Stomach smooth muscle (tissue), 2 donors: ENCODE measurements around the gene PPP2R3B.

ENCODE experiments used
- H3K27ac ChIP-seq: one replicate; pipeline ENCODE4 v1.7.0; 2013; ENCODE audit warnings: mild to moderate bottlenecking, low read length, inconsistent platforms
- H3K27me3 ChIP-seq, 2 donors: one replicate each; pipeline ENCODE4 v1.7.0; 2013; ENCODE audit warnings: low read length in 2 of 2; ENCODE audit not compliant: insufficient read depth in 2 of 2, control insufficient read depth in 1 of 2
- H3K36me3 ChIP-seq, 2 donors: one replicate each; pipeline ENCODE4 v1.7.0; 2013; ENCODE audit warnings: low read length in 2 of 2; ENCODE audit not compliant: control insufficient read depth in 2 of 2, insufficient read depth in 2 of 2
- H3K4me1 ChIP-seq: one replicate; pipeline ENCODE4 v1.7.0; 2013; ENCODE audit warnings: low read length; ENCODE audit not compliant: control insufficient read depth, insufficient read depth
- H3K4me3 ChIP-seq, 2 donors: one replicate each; pipeline ENCODE4 v1.7.0; 2013; ENCODE audit warnings: low read length in 2 of 2
- H3K9ac ChIP-seq, 2 donors: one replicate each; pipeline ENCODE4 v1.7.0; 2013; ENCODE audit warnings: low read length in 2 of 2, mild to moderate bottlenecking in 1 of 2
- H3K9me3 ChIP-seq, 2 donors: one replicate each; pipeline ENCODE4 v1.7.0; 2013; ENCODE audit warnings: low read length in 2 of 2; ENCODE audit not compliant: control insufficient read depth in 2 of 2
- donor health status: healthy.
- donor health status: Pancreatic carcinoma.

The PPP2R3B gene

GRCh38 chrX:290476-291166, 96.1 kb downstream of the PPP2R3B start:
- H3K36me3 ChIP-seq, result peaks cover 3 to 10% of the 10 kb centered on the region in 2 donors

GRCh38 chrX:288561-288991, 98.1 kb downstream of the PPP2R3B start:
- Histone ChIP-seq H3K27me3 (no peaks in the 10 kb centered on the region), H3K4me3 (no peak overlapping the region), H3K36me3 (peaks cover 8 to 16% of the 10 kb centered on the region in 2 donors), H3K4me1 (no peaks in the 10 kb centered on the region), H3K9me3 (no peaks in the 10 kb centered on the region), H3K9ac (no peak overlapping the region), H3K27ac (no peak overlapping the region)

More at GRCh38 chrX:290476-291166, 96.1 kb downstream of the PPP2R3B start:
- H3K27ac ChIP-seq, result no peak overlapping the region
- no peak overlapping the region for H3K4me3 ChIP-seq
- H3K9ac ChIP-seq, result no peak overlapping the region
- H3K4me1 ChIP-seq, result no peaks in the 10 kb centered on the region
- H3K9me3 ChIP-seq, result no peaks in the 10 kb centered on the region
- no peaks in the 10 kb centered on the region for H3K27me3 ChIP-seq

DNA sequence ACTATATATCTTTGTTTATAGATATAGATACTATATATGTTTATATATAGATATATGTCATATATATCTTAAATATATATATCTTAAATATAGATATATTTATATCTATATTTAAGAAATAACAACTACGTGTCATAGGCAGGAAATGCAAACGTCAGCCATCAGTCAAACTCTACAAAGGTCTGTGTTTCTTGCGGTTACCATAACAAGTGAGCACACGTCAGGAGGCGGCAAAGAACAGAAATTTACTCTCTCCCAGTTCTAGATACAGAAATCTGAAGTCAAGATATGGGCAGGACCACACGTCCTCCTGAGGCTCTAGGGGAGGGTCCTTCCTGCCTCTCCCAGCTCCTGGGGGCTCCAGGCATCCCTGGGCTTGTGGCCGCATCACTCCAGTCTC, 99.0 kb downstream of the PPP2R3B start:
- H3K9me3 ChIP-seq, result no peaks in the 10 kb centered on the region
- H3K27ac ChIP-seq, result no peak overlapping the region
- no peaks in the 10 kb centered on the region for H3K4me1 ChIP-seq
- H3K4me3 ChIP-seq, result no peak overlapping the region
- H3K36me3 ChIP-seq, result peaks cover 6 to 14% of the 10 kb centered on the region in 2 donors
- H3K27me3 ChIP-seq, result no peaks in the 10 kb centered on the region
- no peak overlapping the region for H3K9ac ChIP-seq

DNA sequence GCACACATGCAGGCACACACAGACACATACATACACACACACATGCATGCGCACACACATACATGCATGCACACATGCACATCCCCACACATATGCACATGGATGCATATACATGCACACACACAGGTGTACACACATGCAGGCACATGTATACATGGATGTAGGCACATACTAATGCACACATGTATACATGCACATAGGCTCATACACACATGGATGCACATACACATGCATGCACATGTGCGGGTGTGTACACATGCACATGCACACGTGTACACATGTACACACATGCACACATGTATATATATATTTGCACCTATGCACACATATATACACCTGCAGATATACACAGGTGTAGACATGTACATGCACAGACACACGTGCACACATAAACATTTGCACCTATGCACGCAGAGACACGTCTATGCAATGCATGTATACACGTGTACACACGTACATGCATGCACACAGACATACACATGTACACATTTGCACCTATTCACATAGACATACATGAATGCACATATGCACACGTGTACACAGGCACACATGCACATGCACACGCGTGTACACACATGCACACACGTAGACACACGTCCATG, 101.5 kb downstream of the PPP2R3B start:
- Histone ChIP-seq H3K9me3 (no peaks in the 10 kb centered on the region), H3K36me3 (peaks cover 6 to 10% of the 10 kb centered on the region in 2 donors), H3K27me3 (no peaks in the 10 kb centered on the region), H3K27ac (no peak overlapping the region), H3K9ac (no peak overlapping the region), H3K4me3 (no peak overlapping the region), H3K4me1 (peaks cover 3% of the 10 kb centered on the region)
